NCI-H2227 (cell line): ENCODE results near the gene ITGA11.
A peak's percentile ranks its signal among the peaks of the same experiment; 100 is the strongest.
"Not testable (repeated sequence)": the region's sequence is repeated elsewhere in the genome, so short reads cannot be mapped to it uniquely, and the experiment has no call there.

Source experiments
- DNase-seq: peaks from one replicate; lab custom pipeline; 2025; ENCODE audit not compliant: unreplicated experiment; lab: John Stamatoyannopoulos, UW

The ITGA11 gene

GRCh38 chr15:68426116-68426515 lies 5.8 kb downstream of the ITGA11 start:
- no peak for DNase-seq

- DNase-seq, result no peak
Observed at GRCh38 chr15:68425428-68426060, 6.4 kb downstream of the ITGA11 start.

- DNase-seq, result no peak
Observed at GRCh38 chr15:68424754-68425390, 7.1 kb downstream of the ITGA11 start.

DNA sequence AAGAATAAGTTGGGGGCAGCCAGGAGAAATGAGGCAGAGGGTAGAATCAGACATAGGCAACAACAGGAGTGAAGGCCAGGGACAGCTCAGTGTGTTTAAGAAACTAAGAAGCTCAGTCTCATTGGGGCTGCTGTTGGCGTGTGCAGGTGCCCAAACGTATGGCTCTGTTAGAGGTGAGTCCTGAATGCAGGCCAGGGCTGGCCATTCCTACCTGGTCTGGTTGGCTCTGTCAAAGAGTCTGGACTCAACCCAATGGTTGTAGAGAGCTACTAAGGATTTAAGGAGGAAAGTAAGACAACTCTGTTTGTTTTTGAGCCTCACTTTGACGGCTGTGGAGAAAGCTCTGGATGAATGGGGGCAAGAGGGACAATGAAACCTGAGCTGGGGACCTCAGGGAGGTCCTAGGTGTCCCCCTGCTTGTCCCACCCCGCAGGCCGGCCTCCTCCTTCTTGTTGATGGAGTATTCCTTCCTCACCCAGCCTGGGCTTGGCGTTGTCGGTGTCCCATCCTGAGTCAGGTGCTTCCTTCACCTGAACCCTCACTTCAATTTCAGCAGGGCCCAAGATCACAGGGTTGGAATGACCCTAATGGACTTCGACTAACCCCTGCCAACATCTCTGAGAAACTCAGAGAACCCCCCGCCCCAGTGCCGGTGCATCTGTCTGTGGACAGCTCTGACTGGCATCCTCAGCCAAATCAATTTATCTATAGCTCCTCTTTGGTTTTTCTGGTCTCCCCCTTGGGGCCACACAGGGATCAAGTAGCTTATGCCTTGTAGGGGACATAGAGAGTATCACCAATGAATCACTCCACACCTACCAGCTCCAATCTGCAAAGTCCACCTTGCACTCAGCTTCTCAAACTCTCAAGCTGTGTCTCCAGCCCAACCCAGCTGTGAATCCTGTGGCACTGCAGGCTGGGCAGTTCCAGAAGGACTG lies 8.3 kb downstream of the ITGA11 start:
- DNase-seq, result no peak

- DNase-seq, result not testable (repeated sequence)
Observed at GRCh38 chr15:68422403-68423145, 9.4 kb downstream of the ITGA11 start.

DNA sequence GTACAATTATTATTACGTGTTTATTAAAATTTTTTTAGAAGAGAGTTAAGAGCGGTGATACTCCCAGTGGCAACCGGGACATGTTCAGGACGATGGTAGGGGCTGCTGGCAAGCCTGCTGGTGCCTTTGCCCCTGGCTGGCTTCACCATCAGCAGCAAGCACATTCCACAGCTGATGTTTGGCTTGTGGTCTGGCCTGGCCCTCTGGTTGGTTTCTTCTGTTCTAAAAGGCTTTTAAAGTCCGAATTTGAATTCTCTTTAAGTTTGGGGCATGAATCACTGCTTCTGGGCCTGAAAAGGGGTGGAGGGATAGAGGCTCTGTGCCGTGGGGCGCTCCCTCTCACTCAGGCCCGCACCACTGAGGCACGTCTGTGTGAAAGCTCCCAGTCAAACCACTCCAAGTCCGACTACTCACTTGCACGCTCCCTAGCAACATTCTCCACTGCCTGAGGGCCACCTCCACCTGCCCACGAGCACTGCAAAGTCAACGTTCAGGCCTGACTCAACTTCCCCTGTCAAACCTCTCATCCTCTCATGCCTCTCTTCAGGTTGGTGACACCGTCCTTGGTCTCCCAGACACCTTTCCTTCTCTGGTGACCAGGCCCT lies 10.1 kb downstream of the ITGA11 start:
- no peak for DNase-seq

GRCh38 chr15:68421115-68421551 lies 10.8 kb downstream of the ITGA11 start:
- DNase-seq, result no peak

GRCh38 chr15:68420186-68420684 lies 11.7 kb downstream of the ITGA11 start:
- peak; percentile 57 for DNase-seq

DNA sequence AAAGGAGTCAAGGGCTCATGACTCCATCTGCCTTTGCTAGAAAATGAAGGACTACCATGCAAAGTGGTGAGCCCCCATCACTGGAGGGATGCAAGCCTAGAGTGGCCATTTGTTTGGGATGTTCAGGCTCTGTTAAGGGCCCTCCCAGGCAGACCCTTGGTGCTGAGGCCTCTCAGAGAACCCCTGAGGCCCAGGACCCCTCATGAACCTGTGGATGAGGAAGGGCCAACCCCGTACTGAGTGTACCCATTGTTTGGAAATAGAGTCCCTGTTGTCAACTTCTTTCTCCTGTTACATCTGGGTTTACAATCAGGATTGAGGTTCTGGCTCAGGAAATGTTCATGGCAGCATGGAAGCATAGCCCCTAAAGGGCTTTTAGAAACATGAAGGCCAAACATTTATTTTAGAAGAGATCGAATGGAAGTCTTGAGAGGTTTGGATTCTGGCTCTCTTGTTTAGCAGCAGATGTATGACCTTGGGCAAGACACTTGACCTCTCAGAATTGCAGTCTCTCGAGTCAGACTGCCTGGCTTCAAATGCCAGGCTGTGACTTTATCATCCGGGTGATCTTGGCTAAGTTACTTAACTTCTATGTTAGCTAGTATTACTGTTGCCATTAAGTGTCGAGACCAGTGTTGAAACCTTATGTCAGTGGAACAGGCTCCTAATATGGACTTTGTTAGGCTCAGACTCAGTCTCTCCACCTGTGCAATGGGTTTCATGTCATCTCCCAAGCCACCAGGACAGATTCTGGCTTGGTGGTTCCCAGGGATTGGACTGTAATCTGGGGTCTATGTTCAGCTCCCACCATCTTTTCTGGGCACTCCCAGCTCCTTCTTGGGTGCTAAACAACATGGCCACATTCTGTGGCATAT lies 12.4 kb downstream of the ITGA11 start:
- DNase-seq, result no peak

- DNase-seq, result peak; percentile 8
Observed at GRCh38 chr15:68418611-68419161, 13.3 kb downstream of the ITGA11 start.

- no peak for DNase-seq
Observed at GRCh38 chr15:68417897-68418296, 14.1 kb downstream of the ITGA11 start.

DNA sequence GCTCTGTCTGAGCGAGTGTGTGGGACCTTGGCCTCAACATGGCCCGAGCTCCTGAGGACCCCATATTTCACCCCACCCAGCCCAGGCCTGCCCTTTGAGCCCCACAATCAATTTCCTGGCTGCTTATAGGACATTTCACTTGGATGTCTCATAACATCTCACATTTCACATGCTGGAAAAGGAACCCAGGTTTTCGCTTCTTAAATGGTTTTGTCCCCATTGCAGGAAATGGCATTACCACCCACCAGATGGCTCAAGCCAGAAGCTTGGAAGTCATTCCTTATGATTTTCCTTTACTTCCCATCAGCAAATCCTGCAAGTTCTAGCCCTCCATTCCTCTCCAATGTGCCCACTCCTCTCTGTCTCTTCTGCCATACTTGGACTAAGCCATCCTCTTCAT lies 14.9 kb downstream of the ITGA11 start:
- DNase-seq, result no peak

- no peak for DNase-seq
Observed at GRCh38 chr15:68416158-68416535, 15.8 kb downstream of the ITGA11 start.

GRCh38 chr15:68415501-68416157 lies 16.3 kb downstream of the ITGA11 start:
- DNase-seq, result no peak

DNA sequence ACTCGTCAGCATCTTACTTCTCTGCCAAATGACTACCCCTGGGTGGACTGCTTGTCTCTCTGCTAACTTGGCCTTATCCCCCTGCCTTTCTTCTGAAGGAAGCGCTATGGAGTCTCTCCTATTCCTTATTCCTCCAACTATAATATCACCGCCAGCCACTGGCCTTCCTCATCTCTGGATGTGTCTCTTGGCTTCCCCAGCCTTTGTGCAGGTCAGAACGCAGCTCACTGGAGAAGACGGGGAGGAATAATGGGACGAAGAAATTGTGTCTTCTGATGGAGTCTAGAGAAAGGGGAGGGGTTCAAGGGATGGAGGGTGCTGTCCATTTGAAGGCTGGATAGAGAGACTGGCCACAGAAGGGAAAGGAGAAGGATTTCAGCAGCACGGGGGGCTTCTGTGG lies 16.9 kb downstream of the ITGA11 start:
- DNase-seq, result no peak

DNA sequence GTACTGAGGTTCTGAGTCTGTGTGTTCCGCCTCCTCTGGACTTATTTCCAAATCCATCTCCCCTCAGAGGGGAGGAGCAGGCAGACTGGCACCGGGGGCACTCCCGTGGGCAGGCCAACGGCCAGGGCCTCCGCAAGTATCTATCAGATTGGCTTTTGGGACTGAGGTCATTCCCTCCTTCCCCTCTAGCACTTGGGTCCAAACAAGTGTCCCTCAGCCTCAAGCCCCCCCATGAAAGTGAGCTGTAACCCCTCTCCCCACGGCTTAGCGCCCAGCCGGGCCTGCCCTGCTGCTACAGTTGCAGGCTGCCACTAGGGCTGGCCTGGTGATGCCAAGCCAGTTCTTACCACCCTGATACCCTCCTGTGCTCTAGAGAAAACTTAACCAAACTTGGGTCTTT lies 17.4 kb downstream of the ITGA11 start:
- DNase-seq, result no peak

DNA sequence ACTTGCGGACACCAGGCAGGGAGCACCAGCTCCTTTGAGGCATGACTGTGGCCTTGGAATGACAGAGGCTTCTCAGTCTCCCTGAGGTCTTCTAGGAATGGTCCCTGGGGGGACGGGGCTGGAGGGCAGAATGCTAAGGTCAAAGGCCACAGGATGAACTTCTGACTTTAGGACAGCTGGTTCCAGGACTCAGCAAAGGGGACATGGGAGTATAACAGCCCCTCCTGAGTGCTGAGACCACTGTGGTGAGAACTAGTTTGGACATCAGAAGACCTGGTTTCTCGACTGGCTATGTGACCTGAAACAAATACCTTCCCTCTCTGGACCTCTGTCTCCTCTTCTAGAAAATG lies 17.8 kb downstream of the ITGA11 start:
- no peak for DNase-seq

- no peak for DNase-seq
Observed at GRCh38 chr15:68413363-68414205, 18.4 kb downstream of the ITGA11 start.
